HUDEP-2 (cell line): ENCODE data around the gene PRKG1.

Experiments
- DNase-seq, 76 experiments: peaks; one replicate each; lab custom pipeline; 2025; ENCODE audit not compliant: unreplicated experiment in 76 of 76; lab: John Stamatoyannopoulos, UW

PRKG1 gene

GRCh38 chr10:51832652-51833383 is 758.5 kb downstream of the PRKG1 start:
- peak in 5 of 76 experiments; percentile 1 to 34 (median 6) for DNase-seq

DNA sequence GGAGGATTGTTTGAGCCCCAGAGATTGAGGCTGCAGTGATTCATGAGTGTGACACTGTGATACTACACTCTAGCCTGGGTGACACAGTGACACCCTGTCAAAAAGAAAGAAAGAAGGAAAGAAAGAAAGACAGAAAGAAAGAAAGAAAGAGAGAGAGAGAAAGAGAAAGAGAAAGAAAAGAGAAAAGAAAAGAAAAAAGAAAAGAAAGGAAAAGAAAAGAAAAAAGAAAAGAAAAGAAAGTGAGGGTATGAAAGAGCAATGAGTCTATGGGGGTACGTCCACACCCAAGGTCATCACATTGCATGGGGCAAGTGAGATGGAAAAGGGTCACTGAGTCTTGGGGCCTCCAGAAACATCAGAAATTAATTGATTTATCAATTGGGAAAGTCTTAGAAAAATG is 760.3 kb downstream of the PRKG1 start:
- no peak for DNase-seq

DNA sequence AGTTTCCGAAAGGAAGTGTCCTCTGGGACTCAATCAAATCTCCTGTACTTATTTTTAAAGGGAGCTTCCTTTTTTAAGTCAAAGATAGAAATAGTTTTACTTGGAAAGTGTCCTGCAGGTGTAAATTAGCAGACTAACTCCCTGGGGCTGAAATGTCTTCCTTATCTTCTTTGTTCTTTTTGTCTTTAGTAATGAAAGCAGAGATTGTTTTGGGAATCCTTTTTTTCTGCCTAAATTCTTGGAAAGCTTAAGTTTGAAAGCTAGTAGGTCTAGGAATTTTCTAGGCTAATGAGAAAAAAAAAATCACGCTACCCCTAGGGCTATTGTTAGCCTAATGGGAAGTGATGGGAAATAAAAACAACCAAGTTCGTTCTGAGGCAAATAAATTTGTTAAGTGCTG is 764.2 kb downstream of the PRKG1 start:
- DNase-seq = no peak

- no peak for DNase-seq
Observed at GRCh38 chr10:51843966-51844365, 769.7 kb downstream of the PRKG1 start.

DNA sequence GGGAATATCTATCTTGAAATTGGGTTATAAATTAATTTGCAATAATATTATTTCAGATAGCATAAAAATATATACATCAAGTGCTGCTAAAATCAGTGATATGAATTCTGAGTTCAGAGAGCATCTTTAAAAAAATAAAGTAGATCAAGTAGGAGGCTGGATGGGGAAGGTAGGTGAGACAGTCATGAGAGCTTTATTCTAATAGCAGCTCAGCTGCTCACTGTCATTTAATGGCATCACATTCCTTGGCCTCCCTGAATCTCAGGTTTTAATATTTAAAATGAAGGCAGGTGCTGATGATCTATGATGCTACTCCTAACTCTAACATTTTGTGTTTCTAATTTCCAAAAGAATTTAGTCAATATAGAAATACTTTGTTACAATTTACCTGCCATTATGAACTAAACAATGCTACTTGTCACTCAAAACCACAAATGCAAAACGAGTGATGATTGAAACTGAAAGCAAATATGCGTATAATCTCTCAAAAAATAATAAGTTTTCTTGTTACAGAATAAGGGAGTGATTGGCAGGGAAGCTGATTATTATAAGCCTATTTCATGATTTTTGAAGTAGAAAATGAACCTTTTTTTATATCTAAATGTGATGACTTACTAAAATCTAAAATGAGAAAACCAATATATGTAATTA is 772.7 kb downstream of the PRKG1 start:
- no peak for DNase-seq

- no peak for DNase-seq
Observed at GRCh38 chr10:51852297-51852696, 778.0 kb downstream of the PRKG1 start.

DNA sequence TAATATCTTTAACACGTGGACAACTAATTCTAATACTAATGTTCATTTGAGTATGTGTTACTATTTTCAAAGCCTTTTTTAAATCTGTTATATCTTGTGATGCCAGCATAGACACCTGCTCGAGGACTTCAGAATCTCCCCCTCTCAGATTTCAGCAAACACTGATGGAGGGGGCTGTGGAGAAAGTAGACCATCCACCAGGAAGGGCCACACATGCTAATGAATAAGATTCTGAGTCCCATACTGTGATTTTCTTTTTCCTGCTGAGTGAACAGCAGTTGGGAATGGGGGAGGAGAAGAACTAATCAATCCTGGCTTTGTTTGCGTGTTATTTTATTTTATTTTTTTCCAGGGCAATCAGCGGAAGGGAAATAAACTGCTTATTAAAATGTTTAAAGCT is 783.0 kb downstream of the PRKG1 start:
- DNase-seq = no peak

- no peak for DNase-seq
Observed at GRCh38 chr10:51860257-51860656, 786.0 kb downstream of the PRKG1 start.

DNA sequence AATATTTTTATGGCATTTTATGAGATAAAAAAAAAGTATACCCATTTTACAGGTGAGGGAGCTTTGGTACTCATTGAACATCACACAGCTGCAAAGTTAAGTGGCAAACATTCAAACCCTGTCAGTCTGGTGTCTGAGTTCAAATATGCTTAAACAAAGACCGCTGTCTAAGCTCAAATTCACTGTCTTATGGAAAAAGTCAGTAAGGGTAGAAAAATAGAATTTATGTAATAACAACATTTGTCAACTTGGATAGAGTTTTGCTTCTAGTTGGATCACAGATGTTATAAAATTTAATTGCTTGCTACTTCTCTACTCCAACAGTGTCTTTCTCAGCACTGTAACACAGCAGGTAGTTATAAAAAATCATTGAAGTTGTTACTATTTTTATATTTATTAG is 786.8 kb downstream of the PRKG1 start:
- DNase-seq = no peak

DNA sequence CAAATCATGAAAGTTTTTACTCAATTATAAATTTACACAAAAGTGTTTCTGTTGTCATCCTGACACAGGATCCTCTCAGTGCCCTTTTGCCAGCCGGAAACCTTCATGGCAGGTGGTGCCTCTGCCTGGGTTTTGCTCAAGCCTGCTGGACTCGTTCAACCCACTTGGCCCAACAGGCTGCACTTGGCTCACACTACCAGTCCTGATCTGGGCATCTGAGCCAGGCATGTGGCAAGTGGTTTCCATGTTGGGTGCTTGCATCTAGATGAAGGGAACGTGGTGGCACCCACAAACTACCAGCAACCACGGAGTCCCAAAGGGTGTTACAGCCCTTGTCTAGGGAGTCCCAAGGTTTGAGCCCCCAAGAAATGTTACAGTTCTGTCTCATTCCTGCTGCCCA is 787.4 kb downstream of the PRKG1 start:
- DNase-seq = no peak

DNA sequence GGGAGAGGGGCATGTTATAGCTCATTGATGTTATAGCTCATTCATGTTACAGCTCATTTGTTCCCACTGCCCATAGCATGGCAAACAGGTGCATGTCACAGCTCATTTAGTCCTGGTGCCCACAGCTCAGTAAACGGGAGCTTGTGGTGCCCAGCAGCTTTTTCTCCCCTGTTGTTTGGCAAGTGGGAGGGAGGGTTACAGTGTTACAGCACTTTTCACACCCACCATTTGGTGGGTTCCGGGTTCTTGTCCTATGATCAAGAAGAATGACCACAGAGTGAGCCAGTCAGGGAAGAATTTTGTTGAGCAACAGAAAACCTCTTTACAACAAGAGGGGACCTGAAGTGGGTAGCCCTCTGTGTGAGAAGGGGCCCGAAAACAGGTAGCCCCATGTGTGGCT is 787.9 kb downstream of the PRKG1 start:
- DNase-seq = no peak

- DNase-seq = no peak
Observed at GRCh38 chr10:51867956-51868355, 793.7 kb downstream of the PRKG1 start.

DNA sequence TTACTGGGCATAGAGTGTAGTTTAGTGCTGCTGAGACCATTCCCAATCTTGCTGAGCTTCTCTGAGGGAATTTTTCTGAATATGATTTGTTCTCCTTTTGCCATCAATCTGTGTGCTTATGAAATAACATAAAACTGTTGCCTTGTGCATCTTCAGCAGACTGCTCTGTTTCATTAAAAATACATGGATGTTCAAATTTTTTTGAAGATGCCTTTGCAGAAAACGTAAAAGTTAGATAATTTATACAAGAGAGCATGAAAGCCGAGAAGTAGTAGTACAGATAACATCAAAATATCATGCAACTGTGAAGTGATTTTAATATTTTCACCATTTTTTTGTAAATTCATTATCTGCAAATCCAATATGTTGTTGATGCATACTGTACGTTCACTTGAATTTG is 799.8 kb downstream of the PRKG1 start:
- no peak for DNase-seq

DNA sequence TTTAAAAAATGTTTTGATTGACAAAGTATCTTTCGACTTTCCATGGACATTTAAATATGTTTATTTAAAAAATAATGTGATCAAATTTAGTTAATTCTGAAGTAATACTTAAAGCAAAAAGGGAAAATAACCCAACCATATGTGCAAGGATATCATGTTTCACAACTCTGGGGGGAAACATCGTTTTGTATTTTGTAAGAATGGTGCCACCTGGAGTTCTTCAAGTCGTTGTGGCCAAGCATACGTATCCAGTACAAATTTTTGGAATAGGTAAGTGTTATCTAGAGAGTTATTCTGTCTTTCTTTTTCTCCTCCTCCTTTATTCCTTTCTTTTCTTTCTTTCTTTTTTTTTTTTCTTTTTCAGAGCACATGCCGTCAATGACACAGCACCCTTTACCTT is 801.3 kb downstream of the PRKG1 start:
- no peak for DNase-seq

- DNase-seq = no peak
Observed at GRCh38 chr10:51876503-51876902, 802.2 kb downstream of the PRKG1 start.

- no peak for DNase-seq
Observed at GRCh38 chr10:51876979-51877378, 802.7 kb downstream of the PRKG1 start.

DNA sequence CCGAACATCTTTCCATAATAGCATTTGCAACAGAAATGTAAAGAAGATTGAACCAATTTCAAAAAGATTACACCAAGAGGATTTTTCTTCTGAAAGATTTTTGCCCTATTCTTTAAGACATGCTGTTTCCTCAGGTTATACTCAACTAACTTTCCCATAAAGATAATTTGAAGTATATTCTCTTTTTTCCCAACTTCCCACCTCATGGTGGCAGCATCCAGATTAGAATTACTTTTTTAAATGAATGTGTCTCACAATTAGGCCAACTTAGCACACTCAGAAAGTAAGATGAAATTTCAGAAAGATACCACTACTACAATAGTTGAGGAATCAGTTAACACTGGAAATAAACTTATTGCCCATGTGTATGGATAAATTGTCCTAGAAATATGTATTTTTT is 803.3 kb downstream of the PRKG1 start:
- DNase-seq = no peak

- no peak for DNase-seq
Observed at GRCh38 chr10:51878695-51879094, 804.4 kb downstream of the PRKG1 start.

GRCh38 chr10:51879238-51879637 is 805.0 kb downstream of the PRKG1 start:
- no peak for DNase-seq

GRCh38 chr10:51881213-51881612 is 806.9 kb downstream of the PRKG1 start:
- no peak for DNase-seq

DNA sequence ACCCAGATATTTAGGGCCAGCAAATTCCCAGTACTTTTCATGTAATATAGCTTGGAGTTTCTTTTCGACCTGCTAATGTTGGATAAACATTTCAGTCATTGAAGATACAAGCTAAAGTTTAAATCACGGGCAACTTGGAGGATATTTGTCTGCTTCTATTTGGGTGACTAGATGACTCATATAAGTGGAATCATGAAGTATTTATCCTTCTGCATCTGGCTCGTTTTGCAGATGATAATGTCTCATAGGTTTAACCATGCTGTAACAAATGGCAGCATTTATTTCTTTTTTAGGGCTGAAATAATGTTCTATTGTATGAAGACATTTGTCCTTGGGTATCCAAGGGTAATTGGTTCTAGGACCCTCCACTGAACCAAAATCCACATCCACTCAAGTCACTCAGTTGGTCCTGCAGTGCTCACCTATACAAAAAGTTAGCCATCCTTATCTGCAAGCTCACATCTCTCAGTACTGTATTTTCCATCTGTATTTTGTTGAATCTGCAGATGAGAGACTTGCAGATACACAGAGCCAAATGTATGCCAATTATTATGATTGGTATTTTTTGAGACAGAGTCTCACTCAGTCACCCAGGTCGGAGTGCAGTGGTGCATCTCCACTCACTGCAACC is 812.3 kb downstream of the PRKG1 start:
- DNase-seq = no peak

DNA sequence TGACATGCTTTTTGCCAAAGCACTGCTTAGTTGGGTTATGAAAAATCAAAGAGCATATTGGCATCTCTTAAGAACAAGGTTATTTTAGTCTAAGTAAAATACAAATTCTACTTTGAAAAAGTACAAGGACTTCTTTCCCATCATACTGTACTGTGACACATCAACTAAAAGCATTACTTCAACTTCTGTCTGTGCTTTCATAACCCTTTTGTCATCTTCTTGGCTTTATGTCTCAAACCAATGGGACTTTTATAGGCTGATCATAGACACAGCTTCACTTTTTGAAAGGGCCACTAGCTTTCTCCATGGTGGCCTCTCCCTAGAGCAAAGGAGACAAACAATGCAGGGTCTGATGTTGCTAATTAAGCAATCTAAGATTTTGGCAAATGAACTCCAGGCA is 814.0 kb downstream of the PRKG1 start:
- no peak for DNase-seq
